NK-92 (cell line): Measurements from ENCODE around the gene NUDT3.
"Not testable (repeated sequence)": the region's sequence is repeated elsewhere in the genome, so short reads cannot be mapped to it uniquely, and the experiment has no call there.

Experiments used
- DNase-seq: peaks from one replicate; lab custom pipeline; 2025; ENCODE audit not compliant: unreplicated experiment; lab: John Stamatoyannopoulos, UW

NUDT3 gene

DNA sequence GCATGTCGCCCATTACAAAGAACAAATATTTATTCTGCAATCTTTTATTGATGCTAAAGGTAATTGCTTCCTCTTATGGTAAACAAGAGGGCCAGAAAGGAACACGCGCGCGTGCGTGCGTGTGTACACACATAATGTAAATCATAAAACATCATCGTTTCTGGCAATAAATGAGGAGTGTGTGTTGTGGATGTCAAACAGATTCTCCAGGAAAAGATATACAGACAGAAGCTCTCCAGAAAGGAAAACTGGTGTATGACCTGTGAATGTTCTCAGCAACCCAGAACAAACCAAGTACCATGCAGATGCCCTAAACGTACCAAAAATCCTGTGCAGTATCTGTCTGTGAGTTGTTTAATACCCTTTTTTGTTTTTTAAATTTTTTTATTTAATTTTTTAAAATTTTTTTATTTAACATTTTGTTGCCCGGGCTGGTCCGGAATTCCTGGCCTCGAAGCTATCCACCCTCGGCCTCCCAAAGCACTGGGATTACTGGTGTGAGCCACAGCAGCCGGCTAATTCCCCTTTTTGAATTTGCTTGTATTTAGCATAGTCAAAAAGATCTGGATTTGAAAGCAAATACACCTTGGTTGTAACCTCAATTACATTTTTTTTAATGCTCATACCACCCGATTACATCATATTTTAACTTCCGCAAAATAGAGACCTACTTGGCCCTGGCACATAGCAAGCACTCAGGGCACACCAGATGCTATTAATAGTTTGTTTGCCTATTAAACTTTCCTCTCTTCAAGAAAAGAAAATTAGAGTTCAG lies 909 bp upstream of the NUDT3 start:
- DNase-seq: no peak

DNA sequence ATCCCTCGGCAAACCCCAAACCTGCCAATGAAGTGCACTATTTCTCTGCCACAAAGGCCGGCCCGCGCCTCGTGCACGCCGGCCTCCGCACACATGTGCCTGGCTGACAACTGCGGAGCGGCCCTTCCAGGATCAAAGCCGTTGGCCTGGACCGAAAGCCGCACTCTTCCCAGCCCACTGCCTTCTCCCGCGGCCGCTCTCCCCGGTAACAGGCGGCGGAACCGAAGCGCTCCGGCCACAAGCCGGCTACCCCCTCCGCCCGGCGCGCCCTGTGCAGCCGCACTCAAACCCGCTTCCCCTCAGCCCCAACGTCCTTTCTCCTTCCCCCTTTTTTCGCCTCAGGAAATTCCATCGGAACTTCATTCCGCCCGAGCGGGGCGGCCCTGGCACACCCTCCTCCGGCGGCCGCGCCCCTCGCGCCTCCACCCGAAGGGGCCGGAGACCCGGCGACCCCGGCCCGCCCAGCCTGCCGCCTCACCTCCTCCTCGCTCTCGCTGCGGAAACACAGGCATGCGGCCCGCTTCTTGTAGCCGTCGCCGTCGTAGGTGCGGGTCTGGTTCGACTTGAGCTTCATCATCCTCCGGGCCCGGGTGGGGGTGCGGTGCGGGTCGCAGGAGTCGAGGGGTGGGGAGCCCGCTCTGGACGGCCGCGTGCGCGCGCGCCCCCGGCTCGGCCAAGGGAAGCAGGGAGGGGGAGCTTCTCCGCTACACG lies 528 bp downstream of the NUDT3 start:
- DNase-seq: no peak

DNA sequence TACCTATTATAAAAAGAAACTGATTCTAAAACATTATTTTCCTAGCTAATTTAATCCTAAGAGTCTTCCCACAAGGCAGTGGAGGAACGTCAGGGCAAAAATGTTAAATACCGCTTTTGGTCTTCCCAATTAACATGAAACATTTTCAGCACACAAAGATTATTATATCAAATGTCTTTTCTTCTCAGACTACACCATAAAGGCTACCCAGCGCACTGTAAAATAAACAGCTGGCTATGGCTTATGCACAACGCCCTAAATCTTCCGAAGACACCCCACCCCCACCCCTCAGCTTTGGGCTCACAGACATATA lies 1.0 kb downstream of the NUDT3 start:
- no peak for DNase-seq

DNA sequence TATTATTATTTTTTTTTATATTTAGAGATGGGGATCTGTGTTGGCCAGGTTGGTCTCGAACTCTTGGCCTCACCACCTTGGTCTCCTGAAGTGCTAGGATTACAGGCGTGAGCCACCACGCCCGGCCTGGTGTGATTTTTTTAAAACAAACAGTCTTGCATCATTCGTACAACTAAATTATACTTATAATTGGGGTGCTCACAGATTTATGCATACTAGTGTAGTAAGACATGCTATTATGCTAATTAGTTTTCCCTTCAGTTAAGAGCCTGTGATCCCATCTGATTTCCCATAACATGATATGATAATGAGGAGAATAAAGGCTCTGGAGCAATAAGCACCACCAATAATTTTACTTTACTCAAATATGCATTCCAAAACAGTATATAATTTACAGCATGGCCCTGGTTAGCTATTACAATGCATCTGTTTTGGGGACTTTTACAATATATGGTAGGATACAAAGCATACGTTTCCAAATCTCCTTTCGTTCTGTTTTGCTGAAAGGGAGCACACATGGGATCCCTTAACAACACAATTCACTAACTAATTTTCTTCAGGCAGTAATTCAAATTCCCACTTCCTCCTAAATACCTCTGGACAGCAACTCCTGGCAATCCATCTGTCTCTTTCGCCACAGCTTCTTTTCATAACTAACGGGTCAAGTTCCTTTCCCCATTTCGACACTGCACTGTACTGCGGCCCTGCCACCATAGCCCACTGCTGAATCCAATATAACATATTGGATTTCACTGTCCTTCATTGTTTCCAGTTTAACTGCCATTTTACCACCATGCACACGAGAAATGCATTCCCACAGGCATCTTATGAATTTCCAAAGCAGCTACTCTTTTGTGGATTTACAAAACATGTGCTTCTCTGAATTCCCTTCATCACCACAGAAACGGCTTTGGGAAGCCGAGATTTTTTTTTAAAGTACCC lies 1.7 kb downstream of the NUDT3 start:
- no peak for DNase-seq

GRCh38 chr6:34389034-34389433 lies 3.4 kb downstream of the NUDT3 start:
- DNase-seq: no peak

- no peak for DNase-seq
These were observed 4.0 kb downstream of the NUDT3 start for GRCh38 chr6:34388421-34388820.

GRCh38 chr6:34386316-34387137 lies 5.9 kb downstream of the NUDT3 start:
- no peak for DNase-seq

- no peak for DNase-seq
These were observed 6.7 kb downstream of the NUDT3 start for GRCh38 chr6:34385793-34386195.

- DNase-seq: no peak
These were observed 7.9 kb downstream of the NUDT3 start for GRCh38 chr6:34384321-34385153.

GRCh38 chr6:34383656-34384320 lies 8.7 kb downstream of the NUDT3 start:
- no peak for DNase-seq

- DNase-seq: no peak
These were observed 9.3 kb downstream of the NUDT3 start for GRCh38 chr6:34383161-34383631.

DNA sequence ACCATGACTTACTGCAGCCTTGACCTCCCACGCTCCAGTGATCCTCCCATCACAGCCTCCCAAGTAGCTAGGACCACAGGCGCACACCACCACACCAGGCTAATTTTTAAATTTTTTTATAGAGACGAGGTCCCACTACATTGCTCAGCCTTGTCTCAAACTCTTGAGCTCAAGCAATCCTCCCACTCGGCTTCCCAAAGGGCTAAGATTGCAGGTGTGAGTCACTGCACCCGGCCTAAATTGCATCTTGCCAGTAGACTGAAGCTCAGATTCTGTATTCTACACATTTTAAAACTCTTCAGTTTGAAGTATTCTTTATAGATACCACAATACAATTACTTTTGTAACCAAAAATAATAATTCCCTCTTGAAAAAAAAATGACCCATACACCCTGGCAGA lies 11.4 kb downstream of the NUDT3 start:
- no peak for DNase-seq

DNA sequence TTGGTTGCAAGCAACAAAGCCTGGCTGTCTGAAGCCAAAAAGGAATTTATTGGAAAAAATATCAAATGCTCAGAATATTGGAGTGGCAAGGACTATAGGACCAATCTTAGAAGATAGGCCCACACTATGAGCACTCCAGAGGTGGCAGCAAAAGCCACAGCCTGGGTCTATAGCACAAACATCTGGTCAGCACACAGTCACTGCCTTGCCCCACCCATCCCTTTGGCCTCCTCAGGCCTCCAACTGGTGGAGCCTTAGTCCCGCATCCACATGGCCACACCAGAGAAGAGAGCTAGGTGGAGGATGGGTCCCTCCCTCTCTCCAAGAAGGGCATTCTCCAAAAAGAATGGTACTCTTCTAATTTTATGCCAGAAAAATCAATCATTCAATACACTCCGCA lies 14.0 kb downstream of the NUDT3 start:
- no peak for DNase-seq

DNA sequence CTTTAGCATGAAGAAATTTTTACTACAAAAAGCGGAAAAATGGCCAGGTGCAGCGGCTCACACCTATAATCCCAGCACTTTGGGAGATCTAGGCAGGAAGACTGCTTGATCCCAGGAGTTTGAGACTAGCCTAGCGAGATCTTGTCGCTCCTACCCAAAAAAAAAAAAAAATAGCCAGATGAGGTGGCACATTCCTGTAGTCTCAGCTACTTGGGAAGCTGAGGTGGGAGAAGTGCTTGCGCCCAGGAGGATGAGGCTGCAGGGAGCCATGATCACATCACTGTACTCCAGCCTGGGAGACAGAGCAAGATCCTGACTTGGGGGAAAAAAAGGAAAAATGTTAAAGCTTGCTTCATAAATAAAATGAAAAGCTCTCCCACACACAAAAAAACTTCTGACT lies 14.5 kb downstream of the NUDT3 start:
- DNase-seq: no peak

GRCh38 chr6:34377571-34377970 lies 14.9 kb downstream of the NUDT3 start:
- not testable (repeated sequence) for DNase-seq

DNA sequence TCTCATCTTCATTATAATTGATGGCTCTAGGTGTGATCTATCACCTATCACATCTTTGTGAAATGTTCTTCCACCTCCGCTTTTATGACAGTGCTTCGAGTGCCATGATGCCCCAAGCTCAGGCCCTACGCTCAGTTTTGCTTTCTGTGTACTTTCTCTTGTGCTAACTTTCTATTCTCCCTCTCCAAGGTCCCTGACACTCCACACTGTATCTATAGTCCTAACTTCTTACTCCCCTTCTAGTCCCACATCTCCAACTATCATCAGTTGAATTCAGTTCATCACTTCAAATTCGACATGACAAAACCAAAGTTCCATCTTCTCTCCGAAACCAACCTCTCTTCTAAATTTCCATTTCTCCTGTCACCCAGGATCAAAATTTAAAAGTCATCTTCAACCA lies 16.6 kb downstream of the NUDT3 start:
- no peak for DNase-seq

- DNase-seq: no peak
These were observed 18.0 kb downstream of the NUDT3 start for GRCh38 chr6:34374508-34374907.

- DNase-seq: no peak
These were observed 18.4 kb downstream of the NUDT3 start for GRCh38 chr6:34374069-34374468.

DNA sequence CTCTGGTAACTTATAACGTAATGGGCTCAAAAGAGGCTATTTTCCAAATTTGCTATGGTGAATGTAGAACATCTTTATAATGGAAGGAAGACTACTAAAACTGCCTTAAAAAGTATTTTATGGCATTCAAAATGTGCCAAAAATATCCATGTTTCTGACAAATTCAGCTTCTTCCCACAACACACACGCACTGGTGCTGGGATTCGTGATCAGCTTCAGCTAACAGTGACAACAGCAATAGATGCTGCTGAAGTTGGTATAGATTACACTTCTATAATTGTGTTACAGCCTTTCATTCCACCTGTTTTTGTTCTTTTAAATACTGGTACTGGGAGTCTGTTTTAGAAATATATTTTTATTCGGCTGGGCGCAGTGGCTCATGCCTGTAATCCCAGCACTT lies 19.0 kb downstream of the NUDT3 start:
- DNase-seq: no peak
